HepG2 (cell line): Measurements from ENCODE around the gene ALDOA. TPM values are rescaled to one million over a fixed set of nuclear protein-coding genes. Genes with fewer than 3 reads are reported as not detected.

ENCODE experiments used
- AHDC1 ChIP-seq: sonication (generic); formaldehyde crosslinking; IDR thresholded peaks from 2 replicates; pipeline ENCODE4 v1.5.1; 2020; ENCODE audit warnings: mild to moderate bottlenecking, missing genetic modification reagents, borderline replicate concordance
- ARID4A ChIP-seq: sonication (generic); formaldehyde crosslinking; IDR thresholded peaks from 2 replicates; pipeline ENCODE4 v1.5.0; 2020; ENCODE audit warnings: mild to moderate bottlenecking, missing genetic modification reagents, borderline replicate concordance
- IKZF4 ChIP-seq: sonication (generic); formaldehyde crosslinking; IDR thresholded peaks from 2 replicates; pipeline ENCODE4 v1.5.1; 2020; ENCODE audit warnings: borderline replicate concordance, mild to moderate bottlenecking, low read depth, missing genetic modification reagents; ENCODE audit errors: not compliant biosample characterization
- ISX ChIP-seq: sonication (generic); formaldehyde crosslinking; conservative IDR thresholded peaks from 2 replicates; pipeline ENCODE4 v1.5.0; 2020; ENCODE audit warnings: missing genetic modification reagents
- LBX2 ChIP-seq: sonication (generic); formaldehyde crosslinking; IDR thresholded peaks from 2 replicates; pipeline ENCODE4 v1.5.0; 2020; ENCODE audit warnings: missing genetic modification reagents, mild to moderate bottlenecking, borderline replicate concordance
- NKX3-1 ChIP-seq: sonication (generic); formaldehyde crosslinking; IDR thresholded peaks from 2 replicates; pipeline ENCODE4 v1.5.0; 2020; ENCODE audit warnings: missing genetic modification reagents
- PRDM4 ChIP-seq: sonication (generic); formaldehyde crosslinking; IDR thresholded peaks from 2 replicates; pipeline ENCODE4 v1.9.0; 2021; ENCODE audit warnings: missing genetic modification reagents, borderline replicate concordance
- RFX1 ChIP-seq: fragments of 450-650 bp; IDR thresholded peaks from 2 replicates; pipeline ENCODE4 v1.6.1; 2017
- SCMH1 ChIP-seq: sonication (generic); formaldehyde crosslinking; IDR thresholded peaks from 2 replicates; pipeline ENCODE4 v1.9.0; 2021; ENCODE audit warnings: missing genetic modification reagents, mild to moderate bottlenecking, borderline replicate concordance
- ZGPAT ChIP-seq: IDR thresholded peaks from 2 replicates; pipeline ENCODE4 v1.6.1; 2016; ENCODE audit warnings: mild to moderate bottlenecking
- ZNF619 ChIP-seq: sonication (generic); formaldehyde crosslinking; IDR thresholded peaks from 2 replicates; pipeline ENCODE4 v1.4.0; 2020; ENCODE audit warnings: mild to moderate bottlenecking, missing genetic modification reagents
- ZNF660 ChIP-seq: sonication (generic); formaldehyde crosslinking; IDR thresholded peaks from 2 replicates; pipeline ENCODE4 v1.5.1; 2020; ENCODE audit warnings: mild to moderate bottlenecking, low read depth, missing genetic modification reagents, borderline replicate concordance
- polyA plus RNA-seq, 8 experiments: library from polyadenylated mRNA; depleted of rRNA in 3 of 8; stranded (reverse) in 7 of 8; unstranded in 1 of 8; fragments of >200 nt; fragmentation: Illumina TruSeq in 4 of 8; extraction: Trizol in 4 of 8; gene quantifications; 2 replicates each; pipeline versions ENCODE4 v1.2.1 to v1.2.3, GENCODE V29; 2011 to 2016; ENCODE audit warnings: low read depth in 4 of 8, missing spikeins in 1 of 8, mixed read lengths in 1 of 8; ENCODE audit not compliant: insufficient read depth in 1 of 8
- total RNA-seq, 5 experiments: library from RNA; depleted of rRNA; stranded (reverse); fragments of >200 nt; fragmentation: Illumina TruSeq; extraction: Trizol; gene quantifications; 2 replicates each; pipeline ENCODE4 v1.2.3, GENCODE V29; 2016; ENCODE audit warnings: low read depth in 1 of 5

Gene ALDOA
- total and polyA plus RNA-seq, 2 of the 13 experiments (the other 11 are each of a cell fraction or from before 2014, with no cell fraction given), result 925 to 1,884 TPM

GRCh38 chr16:30063893-30064728 lies 1.4 kb upstream of the ALDOA start (continued):
- no peak; the same call in 1 of the 2 replicates for TF ChIP-seq PRDM4
- TF ChIP-seq SCMH1 (CRISPR knock-in tag), result no peak
- no peak for TF ChIP-seq ZNF660
- peak; percentile 70; the same call in 1 of the 2 replicates for TF ChIP-seq ARID4A
- no peak; the same call in 1 of the 2 replicates for TF ChIP-seq ZGPAT (CRISPR knock-in tag)
- TF ChIP-seq LBX2, result no peak
- TF ChIP-seq AHDC1 (CRISPR knock-in tag), result no peak
- TF ChIP-seq ISX (CRISPR knock-in tag), result no peak
- no peak for TF ChIP-seq NKX3-1 (CRISPR knock-in tag)
- TF ChIP-seq ZNF619 (CRISPR knock-in tag), result peak; percentile 84
- no peak for TF ChIP-seq RFX1
- TF ChIP-seq IKZF4 (CRISPR knock-in tag), result peak; percentile 85
